ENCODE measurements around the gene SPG7.

The SPG7 gene

DNA sequence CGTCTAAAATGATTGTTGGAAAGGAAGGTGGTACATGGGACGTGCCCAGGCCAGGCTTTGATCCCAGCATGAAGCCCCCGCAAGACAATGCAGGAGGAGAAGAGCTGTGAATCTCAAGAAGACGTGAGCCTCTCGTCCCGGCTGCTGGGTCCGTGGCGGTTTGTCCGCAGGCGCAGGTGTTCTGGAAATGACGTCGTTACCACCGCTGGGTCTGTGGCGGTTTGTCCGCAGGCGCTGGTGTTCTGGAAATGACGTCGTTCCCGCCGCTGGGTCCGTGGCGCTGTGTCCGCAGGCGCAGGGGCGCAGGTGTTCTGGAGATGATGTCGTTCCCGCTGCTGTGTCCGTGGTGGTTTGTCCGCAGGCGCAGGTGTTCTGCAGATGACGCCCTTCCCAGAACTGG lies 14.1 kb downstream of the SPG7 start:
- DNase-seq: no peak

DNA sequence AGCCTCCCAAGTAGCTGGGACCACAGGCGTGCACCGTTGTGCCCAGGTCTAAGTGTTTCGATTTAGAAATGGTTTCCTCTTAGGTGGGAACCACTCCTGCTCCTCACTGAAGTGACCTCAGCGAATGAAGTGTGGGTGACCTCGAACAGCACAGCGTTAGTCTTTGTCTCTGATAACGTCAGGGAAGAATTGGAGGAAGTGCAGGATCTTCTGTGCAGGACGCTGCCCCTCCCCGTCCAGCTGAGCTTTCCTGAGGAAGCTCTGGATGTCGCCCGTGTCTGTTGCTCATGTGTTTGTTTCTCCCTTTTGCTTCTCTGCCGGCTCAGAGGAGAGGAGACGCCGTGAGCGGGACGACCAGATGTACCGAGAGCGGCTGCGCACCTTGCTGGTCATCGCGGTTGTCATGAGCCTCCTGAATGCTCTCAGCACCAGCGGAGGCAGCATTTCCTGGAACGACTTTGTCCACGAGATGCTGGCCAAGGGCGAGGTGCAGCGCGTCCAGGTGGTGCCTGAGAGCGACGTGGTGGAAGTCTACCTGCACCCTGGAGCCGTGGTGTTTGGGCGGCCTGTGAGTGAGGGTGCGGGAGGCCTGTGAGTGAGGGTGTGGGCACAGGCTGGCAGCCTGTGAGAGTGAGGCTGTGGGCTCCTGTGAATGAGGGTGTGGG lies 15.6 kb downstream of the SPG7 start:
- no peak for DNase-seq

DNA sequence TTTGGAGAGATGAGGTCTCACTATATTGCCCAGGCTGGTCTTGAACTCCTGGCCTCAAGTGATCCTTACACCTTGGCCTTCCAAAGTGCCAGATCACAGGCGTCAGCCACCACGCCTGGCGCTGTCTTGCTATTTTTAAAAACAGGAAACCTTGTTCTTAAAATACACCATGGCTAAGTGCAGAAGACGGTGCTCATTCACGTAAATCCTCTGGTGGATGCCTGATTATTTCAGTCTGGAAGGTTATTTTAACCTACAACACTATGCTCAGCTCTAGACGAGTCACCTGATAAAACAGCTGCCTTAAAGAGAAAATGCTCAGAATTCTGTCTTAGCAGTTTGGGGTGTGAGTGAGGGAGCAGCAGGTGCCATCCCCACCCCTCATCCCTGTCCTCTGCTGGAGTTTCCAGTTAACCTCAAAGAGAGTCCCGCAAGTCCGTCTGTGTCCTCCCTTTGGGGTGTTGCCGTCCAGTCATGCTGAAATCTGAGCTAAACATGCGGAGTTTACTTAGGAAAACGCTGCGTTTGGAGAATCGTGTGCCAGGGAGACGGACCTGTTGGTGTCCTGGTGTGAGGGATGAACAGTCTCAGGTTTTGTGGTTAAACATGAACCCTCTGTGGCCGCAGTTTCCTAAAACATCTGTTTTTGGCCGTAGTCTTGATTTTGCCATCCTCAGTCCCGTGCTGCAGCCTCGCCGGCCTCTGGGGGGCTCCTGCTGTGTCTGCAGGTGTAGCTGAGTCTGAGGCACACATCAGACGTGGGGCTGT lies 17.1 kb downstream of the SPG7 start:
- DNase-seq: no peak

- no peak for DNase-seq
Measured at GRCh38 chr16:89529097-89529496, 20.9 kb downstream of the SPG7 start.

DNA sequence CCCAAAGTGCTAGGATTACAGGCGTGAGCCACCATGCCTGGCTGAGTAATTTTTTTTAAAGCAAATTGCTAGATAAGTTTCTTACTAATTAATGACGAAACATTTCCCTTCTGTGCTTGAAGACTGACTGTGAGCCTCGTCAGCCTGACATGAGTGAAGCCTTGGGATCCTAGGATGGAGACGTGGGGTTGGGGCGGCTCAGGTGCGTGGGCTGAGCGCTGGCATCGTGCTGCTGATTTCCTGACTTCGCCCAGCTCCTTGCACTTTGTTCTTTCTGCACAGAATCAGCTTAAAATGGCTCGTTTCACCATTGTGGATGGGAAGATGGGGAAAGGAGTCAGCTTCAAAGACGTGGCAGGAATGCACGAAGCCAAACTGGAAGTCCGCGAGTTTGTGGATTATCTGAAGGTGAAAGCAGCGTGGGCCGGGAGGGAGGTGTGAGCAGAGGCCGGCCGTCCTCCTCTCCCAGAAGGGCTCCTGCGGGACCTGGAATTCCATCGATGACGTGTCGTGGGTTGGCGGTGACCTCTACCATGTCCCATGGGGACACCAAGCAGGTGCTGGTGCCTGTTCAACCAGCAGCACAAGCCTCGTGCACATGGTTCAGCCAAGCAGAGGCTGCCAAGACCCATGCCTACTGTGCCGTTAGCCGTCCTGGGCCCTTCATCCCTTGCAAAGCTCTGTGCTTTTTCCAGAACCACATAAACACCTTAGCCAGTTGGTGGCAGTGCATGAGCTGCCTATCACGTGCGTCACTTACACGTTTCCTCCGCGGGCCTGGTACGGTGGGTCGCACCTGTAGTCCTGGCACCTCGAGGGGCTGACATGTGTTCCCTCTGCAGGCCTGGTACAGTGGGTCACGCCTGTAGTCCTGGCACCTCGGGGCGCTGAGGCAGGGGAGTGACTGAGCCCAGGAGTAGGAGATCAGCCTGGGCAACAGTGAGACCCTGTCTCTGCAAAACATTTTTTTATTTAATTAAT lies 22.5 kb downstream of the SPG7 start:
- DNase-seq: no peak

DNA sequence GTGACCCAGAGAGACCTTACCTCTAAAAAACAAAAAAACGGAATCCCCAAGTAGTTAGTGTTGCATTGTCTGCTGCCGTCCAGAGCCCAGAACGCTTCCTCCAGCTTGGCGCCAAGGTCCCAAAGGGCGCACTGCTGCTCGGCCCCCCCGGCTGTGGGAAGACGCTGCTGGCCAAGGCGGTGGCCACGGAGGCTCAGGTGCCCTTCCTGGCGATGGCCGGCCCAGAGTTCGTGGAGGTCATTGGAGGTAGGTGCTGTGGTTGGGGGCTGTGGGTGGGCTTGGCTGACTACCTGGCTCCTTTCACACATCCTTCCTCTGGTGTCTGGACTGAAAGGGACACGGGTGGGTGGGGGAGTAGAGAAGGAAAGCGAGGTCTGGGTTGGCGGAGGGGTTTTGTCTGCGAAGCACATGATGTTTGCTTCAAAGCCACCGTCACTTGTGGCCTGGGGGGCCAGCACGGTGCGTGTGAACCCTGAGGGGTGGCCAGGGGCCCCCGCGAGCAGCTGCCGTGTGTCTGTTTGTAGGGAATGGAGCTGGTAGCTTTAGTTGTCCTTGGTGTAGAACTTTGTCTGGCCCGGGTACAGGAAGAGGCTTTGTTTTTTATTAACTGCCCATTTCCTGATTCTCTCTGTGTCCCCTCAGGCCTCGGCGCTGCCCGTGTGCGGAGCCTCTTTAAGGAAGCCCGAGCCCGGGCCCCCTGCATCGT lies 23.8 kb downstream of the SPG7 start:
- no peak for DNase-seq

DNA sequence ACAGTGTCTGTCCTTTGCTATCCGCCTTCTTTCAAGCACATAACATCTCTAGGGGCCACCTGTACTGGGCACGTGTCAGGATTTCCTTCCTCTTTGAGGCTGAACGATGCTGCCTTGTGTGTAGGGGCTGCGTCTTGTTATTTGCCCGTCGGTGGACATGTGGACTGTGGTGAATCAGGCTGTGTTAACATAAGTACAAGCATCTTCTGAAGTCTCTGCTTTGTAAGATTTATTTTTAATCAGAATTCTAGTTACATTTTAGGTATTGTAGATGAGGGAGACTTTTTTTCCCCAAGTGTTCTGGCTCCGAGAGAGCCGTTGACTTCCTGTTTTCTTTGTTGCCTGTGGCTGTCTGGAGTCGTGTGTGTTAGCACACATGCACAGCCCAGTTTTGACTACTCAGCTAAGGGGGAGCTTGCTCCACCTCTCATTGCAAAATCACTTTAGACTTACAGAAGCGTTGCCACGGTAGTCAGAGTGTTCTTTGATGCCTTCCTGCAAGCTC lies 26.1 kb downstream of the SPG7 start:
- no peak for DNase-seq

DNA sequence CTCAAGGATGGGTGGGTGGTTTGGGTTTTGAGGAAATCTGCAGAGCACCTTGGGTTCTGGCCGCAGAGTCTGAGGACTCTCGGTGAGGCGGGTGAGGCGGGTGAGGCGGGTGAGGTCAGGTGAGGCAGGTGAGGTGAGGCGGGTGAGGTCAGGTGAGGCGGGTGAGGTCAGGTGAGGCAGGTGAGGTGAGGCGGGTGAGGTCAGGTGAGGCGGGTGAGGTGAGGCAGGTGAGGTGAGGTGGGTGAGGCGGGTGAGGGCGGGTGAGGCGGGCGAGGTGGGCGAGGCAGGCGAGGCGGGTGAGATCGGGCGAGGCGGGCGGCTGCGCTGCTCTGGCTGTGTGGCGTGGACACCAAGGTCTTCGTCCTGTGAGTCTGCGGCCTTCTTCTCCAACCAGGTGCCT lies 28.2 kb downstream of the SPG7 start:
- no peak for DNase-seq

DNA sequence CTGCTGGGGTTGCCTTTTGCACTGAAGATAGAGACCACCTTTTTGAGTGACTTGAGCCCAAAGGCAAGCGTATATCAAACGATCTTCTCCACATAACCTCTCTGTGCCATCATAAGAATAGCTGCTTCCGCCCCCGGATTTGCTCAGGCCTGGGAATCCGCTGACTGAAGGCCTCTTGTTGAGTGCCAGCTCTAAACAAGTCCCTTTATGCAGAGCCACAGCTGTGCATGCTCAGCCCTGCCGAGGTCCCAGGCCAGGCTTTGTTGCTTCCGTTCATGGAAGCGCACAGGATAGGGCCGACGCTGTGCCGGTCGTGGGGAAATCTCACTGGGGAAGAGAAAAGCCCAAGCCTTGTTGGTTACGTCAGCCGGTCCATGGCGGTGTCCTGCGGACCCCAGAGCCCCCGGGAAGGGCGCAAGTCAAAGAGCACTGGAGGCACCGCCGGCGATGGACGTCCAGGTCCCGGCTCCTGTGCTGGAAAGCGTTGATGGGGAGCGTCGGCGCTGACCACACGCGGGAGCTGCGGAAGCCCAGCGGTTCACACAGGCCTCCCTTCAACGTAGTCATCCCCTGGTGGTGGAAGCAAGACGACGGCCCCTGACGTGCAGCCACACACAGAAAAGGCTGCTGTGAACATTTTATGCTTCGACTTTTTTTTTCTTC lies 28.8 kb downstream of the SPG7 start:
- DNase-seq: no peak

- DNase-seq: no peak
Measured at GRCh38 chr16:89537549-89537925, 29.3 kb downstream of the SPG7 start.

DNA sequence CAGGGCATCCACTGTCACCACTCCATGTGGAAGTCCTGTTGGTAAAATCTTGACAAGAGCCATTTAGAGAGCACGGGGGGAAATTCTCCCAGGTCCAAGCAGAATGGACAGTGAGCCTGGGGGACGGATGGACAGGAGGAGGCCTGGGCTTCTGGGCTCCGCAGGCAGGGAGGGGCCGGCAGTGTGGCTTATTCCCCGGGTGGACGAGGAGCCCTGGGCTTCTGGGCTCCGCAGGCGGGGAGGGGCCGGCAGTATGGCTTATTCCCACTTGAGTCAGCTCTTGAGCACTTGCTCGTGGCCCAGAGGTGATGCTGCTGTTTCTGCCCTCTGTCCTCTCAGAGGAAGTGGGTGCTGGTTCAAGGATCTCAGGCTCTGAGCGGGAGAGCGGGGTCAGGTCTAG lies 30.1 kb downstream of the SPG7 start:
- DNase-seq: no peak

DNA sequence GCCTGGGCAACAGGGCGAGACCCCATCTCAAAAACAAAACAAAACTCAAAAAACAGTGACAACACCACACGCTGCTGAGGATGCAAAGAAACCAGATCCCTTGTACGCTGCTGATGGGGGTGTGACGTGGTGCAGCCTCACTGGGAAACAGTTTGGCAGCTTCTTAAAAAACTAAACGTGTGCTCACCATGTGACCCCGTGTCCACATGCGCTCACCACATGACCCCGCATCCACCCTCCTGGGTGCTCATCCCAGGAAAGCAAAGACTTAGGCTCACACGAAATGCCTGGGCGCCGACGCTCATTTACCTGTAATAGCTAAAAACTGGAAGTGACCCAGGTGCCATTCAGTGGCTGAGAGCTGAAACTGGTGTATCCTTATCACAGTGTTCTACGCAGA lies 32.4 kb downstream of the SPG7 start:
- DNase-seq: no peak

DNA sequence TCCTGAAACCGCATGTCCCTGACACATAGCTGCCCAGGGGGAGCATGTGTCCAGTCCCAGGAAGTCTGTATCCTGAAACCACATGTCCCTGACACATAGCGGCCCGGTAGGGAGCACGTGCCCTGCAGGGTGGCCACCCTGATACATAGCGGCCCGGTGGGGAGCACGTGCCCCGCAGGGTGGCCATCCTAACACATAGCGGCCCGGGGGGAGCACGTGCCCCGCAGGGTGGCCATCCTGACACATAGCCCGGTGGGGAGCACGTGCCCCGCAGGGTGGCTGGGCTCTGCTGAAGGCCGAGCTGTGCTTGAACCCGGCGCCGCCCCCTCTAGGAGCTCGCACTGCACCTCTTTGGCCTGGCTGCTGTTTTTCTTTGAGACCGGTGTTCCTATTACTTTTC lies 33.6 kb downstream of the SPG7 start:
- no peak for DNase-seq

- DNase-seq: no peak
Measured at GRCh38 chr16:89544113-89544512, 35.9 kb downstream of the SPG7 start.

DNA sequence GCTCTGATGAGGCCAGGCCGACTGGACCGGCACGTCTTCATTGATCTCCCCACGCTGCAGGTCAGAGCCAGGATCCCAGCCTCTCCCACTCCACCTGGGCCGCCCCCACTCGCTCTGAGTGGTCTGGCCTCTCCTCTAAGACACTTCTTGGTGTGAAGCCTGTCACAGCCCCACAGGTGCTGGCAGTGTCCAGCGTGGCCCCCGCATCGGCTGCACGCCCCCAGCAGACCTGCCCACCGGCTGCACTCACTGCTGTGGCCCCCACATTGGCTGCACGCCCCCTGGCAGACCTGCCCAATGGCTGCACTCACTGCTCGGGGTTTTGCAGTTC lies 36.5 kb downstream of the SPG7 start:
- no peak for DNase-seq

- no peak for DNase-seq
Measured at GRCh38 chr16:89545044-89545830, 37.0 kb downstream of the SPG7 start.

- no peak for DNase-seq
Measured at GRCh38 chr16:89545831-89546574, 37.8 kb downstream of the SPG7 start.

DNA sequence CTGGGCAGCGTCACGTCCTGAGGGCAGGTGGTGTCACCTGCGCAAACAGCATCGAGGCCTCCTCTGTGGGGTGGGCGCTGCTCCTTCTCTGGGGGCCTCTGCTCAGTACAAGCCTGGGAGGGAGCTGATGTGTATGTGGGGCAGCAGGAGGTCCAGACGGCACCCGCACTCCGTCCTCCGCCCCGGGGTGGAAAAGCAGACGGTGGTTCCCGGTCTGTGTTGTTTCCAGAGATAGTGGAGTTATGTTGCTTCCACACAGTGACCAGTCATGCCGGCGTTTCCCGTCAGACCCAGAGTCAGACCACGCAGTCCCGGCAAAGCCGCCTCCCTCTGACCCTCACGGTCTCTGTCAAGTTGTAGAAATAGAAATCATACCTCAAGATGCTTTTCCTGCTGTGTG lies 38.6 kb downstream of the SPG7 start:
- no peak for DNase-seq

DNA sequence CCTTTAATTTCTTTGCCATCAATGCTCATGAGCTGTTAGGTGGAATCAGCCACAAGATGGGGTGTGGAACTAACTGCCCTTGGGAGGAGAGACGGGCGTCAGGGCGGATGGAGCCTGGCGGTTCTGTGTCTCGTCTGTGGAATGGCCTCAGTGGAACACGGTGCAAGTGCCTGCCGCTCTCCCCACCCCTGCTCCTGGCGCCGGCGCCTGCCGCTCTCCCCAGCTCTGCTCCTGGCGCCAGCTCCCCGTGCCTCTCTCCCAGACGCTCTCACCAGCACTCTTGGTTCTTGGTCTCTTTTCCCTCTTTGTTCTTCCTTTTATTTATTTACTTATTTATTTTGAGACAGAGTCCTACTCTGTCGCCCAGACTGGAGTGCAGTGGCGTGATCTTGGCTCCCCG lies 39.1 kb downstream of the SPG7 start:
- no peak for DNase-seq

DNA sequence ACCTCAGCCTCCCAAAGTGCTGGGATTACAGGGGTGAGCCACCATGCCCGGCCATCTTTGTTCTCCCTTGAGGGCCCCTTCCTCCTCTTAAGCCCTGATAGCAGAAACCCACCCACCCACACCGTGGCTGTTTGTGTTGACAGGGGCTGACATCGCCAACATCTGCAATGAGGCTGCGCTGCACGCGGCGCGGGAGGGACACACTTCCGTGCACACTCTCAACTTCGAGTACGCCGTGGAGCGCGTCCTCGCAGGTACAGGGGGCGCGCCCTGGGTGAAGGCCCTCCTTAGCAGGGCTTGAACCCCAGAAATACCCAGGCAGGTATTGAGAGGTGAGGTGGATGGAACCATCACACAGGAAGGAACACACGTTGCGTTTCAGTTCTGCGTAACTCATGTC lies 39.7 kb downstream of the SPG7 start:
- DNase-seq: no peak

All from T1000 (cell line).